H1 (cell line): ENCODE results near the gene LAMA3. TPM values are rescaled to one million over a fixed set of nuclear protein-coding genes. Genes with fewer than 3 reads are reported as not detected.

Experiments
- CHD7 ChIP-seq: fragments of 300-600 bp; sonication (generic); IDR thresholded peaks from 2 replicates; pipeline ENCODE4 v1.7.1; 2012; ENCODE audit warnings: low read length, moderate library complexity, mild to moderate bottlenecking, inconsistent platforms; ENCODE audit not compliant: insufficient replicate concordance
- JUN ChIP-seq: IDR thresholded peaks from 2 replicates; pipeline ENCODE4 v1.6.1; 2011; ENCODE audit warnings: low read depth, mild to moderate bottlenecking, improper control_type of control experiment, low read length
- KDM5A ChIP-seq: fragments of 200-600 bp; IDR thresholded peaks from 2 replicates; pipeline ENCODE4 v1.7.1; 2012; ENCODE audit warnings: mild to moderate bottlenecking, low read length, inconsistent platforms, mixed read lengths
- RXRA ChIP-seq: IDR thresholded peaks from 2 replicates; pipeline ENCODE4 v1.6.1; 2011; ENCODE audit warnings: low read depth, mild to moderate bottlenecking, low read length, moderate library complexity; ENCODE audit not compliant: insufficient read depth
- polyA plus RNA-seq, 7 experiments: library from polyadenylated mRNA; depleted of rRNA in 3 of 7; stranded (reverse) in 5 of 7; unstranded in 2 of 7; fragments of >200 nt in 5 of 7; fragments of 200-250 nt in 2 of 7; gene quantifications; 1 replicate in 5 of 7; 2 replicates in 1 of 7; 4 replicates in 1 of 7; pipeline versions ENCODE4 v1.2.1 to v1.2.3, GENCODE V29; 2011 to 2013; ENCODE audit warnings: missing spikeins in 2 of 7, mixed read lengths in 2 of 7
- total RNA-seq: library from RNA; stranded (reverse); fragmentation: NEBNext Ultra II Directional; extraction: Animal tissue kit (Norgen Biotek cat#: 25700); gene quantifications from 2 replicates; pipeline ENCODE4 v1.2.1, GENCODE V29; 2021

Gene LAMA3
- total and polyA plus RNA-seq, 2 of the 8 experiments (the other 6 are each of a cell fraction or from before 2014, with no cell fraction given), result 0.76 to 5.0 TPM

- TF ChIP-seq CHD7 (no peak), JUN (no peak), RXRA (no peak), KDM5A (no peak)
- TF ChIP-seq, all 59 proteins: peak for 0
Observed at GRCh38 chr18:23956483-23956882, 267.2 kb downstream of the LAMA3 start (continued).
